ENCODE results near the gene ANGEL2. TPM values are rescaled to one million over a fixed set of nuclear protein-coding genes. Genes with fewer than 3 reads are reported as not detected.
A peak's percentile ranks its signal among the peaks of the same experiment; 100 is the strongest.
"Not testable (repeated sequence)": the region's sequence is repeated elsewhere in the genome, so short reads cannot be mapped to it uniquely, and the experiment has no call there.

The ANGEL2 gene
- total and polyA plus RNA-seq, 4 donors, result 38.4 to 63.9 (median 47.3) TPM

- Histone ChIP-seq H3K4me1 (ENCODE audit: control insufficient read depth, insufficient read depth, low read length) (peaks cover 5% of the 10 kb centered on the region), H3K27me3 (ENCODE audit: control insufficient read depth, insufficient read depth, low read length) (no peaks in the 10 kb centered on the region), H3K36me3 (ENCODE audit: control insufficient read depth, insufficient read depth, low read length) (peaks cover 23% of the 10 kb centered on the region), H3K27ac (ENCODE audit: low read depth, low read length) (no peak overlapping the region), H3K9me3 (ENCODE audit: control insufficient read depth, insufficient read depth, low read length) (no peaks in the 10 kb centered on the region), H3K4me3 (ENCODE audit: low read depth, low read length) (no peak overlapping the region)
- WGBS (ENCODE audit: insufficient coverage), result 86% methylated on average over 7 of the region's 8 CpGs
- DNase-seq (ENCODE audit: low read depth in 4 of 6, low spot score in 6 of 6), result peak in 1 of 6 donors; percentile 27
These were observed 47.9 kb downstream of the ANGEL2 start for GRCh38 chr1:212967801-212968200.

DNA sequence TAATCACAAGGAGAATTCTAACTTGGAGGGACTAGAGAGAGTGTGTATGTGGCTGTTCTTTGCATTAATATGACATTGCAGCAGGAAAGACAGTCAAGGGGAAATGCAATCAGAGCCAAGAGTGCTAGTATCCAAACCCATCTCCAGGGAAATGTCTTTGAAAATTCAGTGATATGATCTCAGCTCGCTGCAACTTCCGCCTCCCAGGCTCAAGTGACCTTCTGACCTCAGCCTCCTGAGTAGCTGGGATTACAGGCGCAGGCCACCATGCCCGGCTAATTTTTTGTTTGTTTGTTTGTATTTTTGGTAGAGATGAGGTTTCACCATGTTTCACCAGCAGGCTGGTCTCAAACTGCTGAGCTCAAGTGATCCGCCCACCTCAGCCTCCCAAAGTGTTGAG lies 49.1 kb downstream of the ANGEL2 start:
- Histone ChIP-seq H3K9me3 (ENCODE audit: control insufficient read depth, insufficient read depth, low read length) (no peaks in the 10 kb centered on the region), H3K4me1 (ENCODE audit: control insufficient read depth, insufficient read depth, low read length) (peaks cover 5% of the 10 kb centered on the region), H3K36me3 (ENCODE audit: control insufficient read depth, insufficient read depth, low read length) (peaks cover 29% of the 10 kb centered on the region), H3K27me3 (ENCODE audit: control insufficient read depth, insufficient read depth, low read length) (no peaks in the 10 kb centered on the region), H3K4me3 (ENCODE audit: low read depth, low read length) (no peak overlapping the region), H3K27ac (ENCODE audit: low read depth, low read length) (no peak overlapping the region)
- DNase-seq (ENCODE audit: low read depth in 4 of 6, low spot score in 6 of 6), result no peak
- WGBS (ENCODE audit: insufficient coverage), result 91% methylated on average over 5 of the region's 5 CpGs

GRCh38 chr1:212964993-212965392 lies 50.7 kb downstream of the ANGEL2 start:
- not testable (repeated sequence) for H3K4me1 ChIP-seq (ENCODE audit: control insufficient read depth, insufficient read depth, low read length); H3K27me3 ChIP-seq (ENCODE audit: control insufficient read depth, insufficient read depth, low read length); H3K4me3 ChIP-seq (ENCODE audit: low read depth, low read length); H3K9me3 ChIP-seq (ENCODE audit: control insufficient read depth, insufficient read depth, low read length); DNase-seq (ENCODE audit: low read depth in 4 of 6, low spot score in 6 of 6); H3K27ac ChIP-seq (ENCODE audit: low read depth, low read length)
- peaks cover 39% of the 10 kb centered on the region for H3K36me3 ChIP-seq (ENCODE audit: control insufficient read depth, insufficient read depth, low read length)
- WGBS (ENCODE audit: insufficient coverage), result no CpG with 5 or more reads among the region's 1 CpG

DNA sequence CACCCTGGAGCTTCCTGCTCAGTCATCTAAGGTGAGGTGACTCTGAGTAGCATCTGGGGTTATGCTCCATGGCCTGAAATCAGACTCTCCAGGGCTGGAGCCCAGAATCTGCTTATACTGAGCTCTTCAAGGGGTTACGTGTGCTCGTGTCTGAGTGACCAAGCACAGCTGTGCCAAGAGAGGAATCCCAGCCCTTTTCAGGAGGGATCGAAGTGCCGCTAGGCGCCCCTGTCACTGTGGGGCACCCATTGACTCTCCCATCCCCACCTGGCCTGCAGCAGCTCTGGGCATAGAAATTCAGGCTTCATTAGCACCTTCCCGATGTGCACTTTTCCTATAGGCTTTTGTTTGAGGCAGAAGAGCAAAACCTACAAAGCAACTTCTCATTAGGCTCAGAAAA lies 51.6 kb downstream of the ANGEL2 start:
- H3K4me1 ChIP-seq (ENCODE audit: control insufficient read depth, insufficient read depth, low read length), result peaks cover 5% of the 10 kb centered on the region
- H3K36me3 ChIP-seq (ENCODE audit: control insufficient read depth, insufficient read depth, low read length), result peaks cover 42% of the 10 kb centered on the region
- no peak overlapping the region for H3K27ac ChIP-seq (ENCODE audit: low read depth, low read length)
- 72% methylated on average over 6 of the region's 6 CpGs for WGBS (ENCODE audit: insufficient coverage)
- H3K9me3 ChIP-seq (ENCODE audit: control insufficient read depth, insufficient read depth, low read length), result no peaks in the 10 kb centered on the region
- no peak overlapping the region for H3K4me3 ChIP-seq (ENCODE audit: low read depth, low read length)
- H3K27me3 ChIP-seq (ENCODE audit: control insufficient read depth, insufficient read depth, low read length), result no peaks in the 10 kb centered on the region
- no peak for DNase-seq (ENCODE audit: low read depth in 4 of 6, low spot score in 6 of 6)

DNA sequence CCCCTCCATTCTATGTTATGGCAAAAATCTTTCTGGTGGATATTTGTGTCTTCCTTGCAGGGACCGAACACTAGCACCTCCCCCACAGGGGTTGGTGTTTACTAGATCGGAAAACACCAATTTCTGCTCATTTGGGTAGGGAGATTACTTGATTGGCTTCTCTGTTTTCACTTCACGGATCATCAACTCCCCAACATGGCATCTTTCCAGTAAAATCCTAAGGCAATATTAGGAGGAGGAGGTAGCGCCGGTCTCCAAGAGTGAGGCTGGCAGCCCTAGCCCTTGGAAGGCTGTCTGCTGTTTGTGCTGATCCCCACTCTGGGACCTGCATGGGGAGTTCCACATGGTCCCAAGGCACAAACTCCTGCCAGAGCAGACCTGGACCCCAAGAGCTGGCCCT lies 53.2 kb downstream of the ANGEL2 start:
- Histone ChIP-seq H3K4me3 (ENCODE audit: low read depth, low read length) (no peak overlapping the region), H3K27me3 (ENCODE audit: control insufficient read depth, insufficient read depth, low read length) (no peaks in the 10 kb centered on the region), H3K9me3 (ENCODE audit: control insufficient read depth, insufficient read depth, low read length) (no peaks in the 10 kb centered on the region), H3K27ac (ENCODE audit: low read depth, low read length) (no peak overlapping the region), H3K36me3 (ENCODE audit: control insufficient read depth, insufficient read depth, low read length) (peaks cover 50% of the 10 kb centered on the region), H3K4me1 (ENCODE audit: control insufficient read depth, insufficient read depth, low read length) (peaks cover 5% of the 10 kb centered on the region)
- WGBS (ENCODE audit: insufficient coverage), result 54% methylated on average over 2 of the region's 5 CpGs
- DNase-seq (ENCODE audit: low read depth in 4 of 6, low spot score in 6 of 6), result peak in 1 of 6 donors; percentile 39

DNA sequence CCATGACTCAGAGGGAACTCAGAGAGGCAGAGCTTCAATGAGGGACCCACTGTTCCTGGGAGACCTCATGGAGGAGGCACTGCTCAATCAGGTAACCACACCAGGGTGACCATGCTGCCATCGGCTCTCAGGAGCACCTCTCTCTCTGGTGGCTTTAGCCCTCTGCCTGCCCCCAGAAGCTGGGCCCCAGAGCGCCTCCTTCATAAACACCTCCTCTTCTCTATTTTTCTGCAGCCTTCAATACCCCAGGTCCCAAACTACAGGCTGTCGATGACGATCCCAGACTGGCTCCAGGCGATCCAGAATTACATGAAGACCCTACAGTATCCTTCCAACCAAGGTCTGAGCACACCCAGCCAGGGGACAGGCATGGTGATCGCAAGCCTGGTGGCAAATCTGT lies 54.7 kb downstream of the ANGEL2 start:
- H3K9me3 ChIP-seq (ENCODE audit: control insufficient read depth, insufficient read depth, low read length), result no peaks in the 10 kb centered on the region
- H3K36me3 ChIP-seq (ENCODE audit: control insufficient read depth, insufficient read depth, low read length), result peaks cover 47% of the 10 kb centered on the region
- DNase-seq (ENCODE audit: low read depth in 4 of 6, low spot score in 6 of 6), result no peak
- H3K4me3 ChIP-seq (ENCODE audit: low read depth, low read length), result no peak overlapping the region
- H3K27ac ChIP-seq (ENCODE audit: low read depth, low read length), result no peak overlapping the region
- H3K4me1 ChIP-seq (ENCODE audit: control insufficient read depth, insufficient read depth, low read length), result peaks cover 5% of the 10 kb centered on the region
- no peaks in the 10 kb centered on the region for H3K27me3 ChIP-seq (ENCODE audit: control insufficient read depth, insufficient read depth, low read length)
- 100% methylated on average over 6 of the region's 6 CpGs for WGBS (ENCODE audit: insufficient coverage)

GRCh38 chr1:212959266-212960220 lies 56.1 kb downstream of the ANGEL2 start:
- Histone ChIP-seq H3K27ac (ENCODE audit: low read depth, low read length) (no peak overlapping the region), H3K4me3 (ENCODE audit: low read depth, low read length) (no peak overlapping the region), H3K36me3 (ENCODE audit: control insufficient read depth, insufficient read depth, low read length) (peaks cover 44% of the 10 kb centered on the region), H3K27me3 (ENCODE audit: control insufficient read depth, insufficient read depth, low read length) (no peaks in the 10 kb centered on the region), H3K9me3 (ENCODE audit: control insufficient read depth, insufficient read depth, low read length) (no peaks in the 10 kb centered on the region), H3K4me1 (ENCODE audit: control insufficient read depth, insufficient read depth, low read length) (peaks cover 5% of the 10 kb centered on the region)
- DNase-seq (ENCODE audit: low read depth in 4 of 6, low spot score in 6 of 6), result no peak
- WGBS (ENCODE audit: insufficient coverage), result 97% methylated on average over 15 of the region's 18 CpGs

DNA sequence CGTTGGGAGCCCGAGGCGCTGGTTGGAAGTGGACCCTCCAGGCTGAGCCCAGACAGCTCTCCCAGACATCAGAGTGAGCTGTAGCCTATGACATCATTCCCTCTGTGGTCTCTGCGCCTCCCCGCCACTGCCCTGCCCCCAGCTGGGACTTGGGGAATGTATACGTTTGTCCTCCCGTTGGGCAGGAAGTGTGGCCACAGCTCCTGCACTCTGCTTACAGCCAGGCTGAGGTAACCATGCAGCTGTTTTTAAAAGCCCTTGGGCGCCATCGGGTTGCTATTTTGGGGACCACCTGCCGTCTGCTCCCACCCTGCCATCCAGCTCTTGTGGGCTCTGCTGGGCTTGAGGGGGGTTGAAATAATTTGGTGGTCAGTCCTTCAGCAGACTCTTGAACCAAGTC lies 57.5 kb downstream of the ANGEL2 start:
- no peaks in the 10 kb centered on the region for H3K9me3 ChIP-seq (ENCODE audit: control insufficient read depth, insufficient read depth, low read length)
- 75% methylated on average over 9 of the region's 10 CpGs for WGBS (ENCODE audit: insufficient coverage)
- no peak for DNase-seq (ENCODE audit: low read depth in 4 of 6, low spot score in 6 of 6)

DNA sequence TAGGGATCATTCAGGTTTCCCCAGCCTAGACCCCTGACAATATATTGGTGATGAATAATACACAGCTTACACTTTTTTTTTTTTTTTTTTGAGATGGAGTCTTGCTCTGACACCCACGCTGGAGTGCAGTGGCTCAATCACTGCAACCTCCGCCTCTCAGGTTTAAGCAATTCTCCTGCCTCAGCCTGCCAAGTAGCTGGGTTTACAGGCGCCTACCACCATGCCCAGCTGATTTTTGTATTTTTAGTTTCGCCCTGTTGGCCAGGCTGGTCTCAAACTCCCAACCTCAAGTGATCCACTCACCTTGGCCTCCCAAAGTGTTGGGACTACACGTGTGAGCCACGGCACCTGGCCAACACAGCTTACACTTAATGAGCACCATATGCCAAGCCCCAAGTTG lies 58.1 kb downstream of the ANGEL2 start:
- Histone ChIP-seq H3K4me3 (ENCODE audit: low read depth, low read length) (no peak overlapping the region), H3K36me3 (ENCODE audit: control insufficient read depth, insufficient read depth, low read length) (peaks cover 41% of the 10 kb centered on the region), H3K4me1 (ENCODE audit: control insufficient read depth, insufficient read depth, low read length) (peaks cover 2% of the 10 kb centered on the region), H3K27ac (ENCODE audit: low read depth, low read length) (no peak overlapping the region), H3K9me3 (ENCODE audit: control insufficient read depth, insufficient read depth, low read length) (no peaks in the 10 kb centered on the region), H3K27me3 (ENCODE audit: control insufficient read depth, insufficient read depth, low read length) (no peaks in the 10 kb centered on the region)
- 94% methylated on average over 4 of the region's 6 CpGs for WGBS (ENCODE audit: insufficient coverage)
- DNase-seq (ENCODE audit: low read depth in 4 of 6, low spot score in 6 of 6), result no peak

More for the DNA sequence above, 57.5 kb downstream of the ANGEL2 start:
- no peak overlapping the region for H3K4me3 ChIP-seq (ENCODE audit: low read depth, low read length)
- peaks cover 42% of the 10 kb centered on the region for H3K36me3 ChIP-seq (ENCODE audit: control insufficient read depth, insufficient read depth, low read length)
- H3K4me1 ChIP-seq (ENCODE audit: control insufficient read depth, insufficient read depth, low read length), result no peaks in the 10 kb centered on the region
- H3K27ac ChIP-seq (ENCODE audit: low read depth, low read length), result no peak overlapping the region
- H3K27me3 ChIP-seq (ENCODE audit: control insufficient read depth, insufficient read depth, low read length), result no peaks in the 10 kb centered on the region

Measured in spinal cord (tissue), 10 donors.